BJ (cell line): ENCODE data around the gene GRIN1. TPM values are rescaled to one million over a fixed set of nuclear protein-coding genes. Genes with fewer than 3 reads are reported as not detected.

Experiments
- CTCF ChIA-PET: fragments of 350-600 bp; formaldehyde crosslinking; extraction: SDS; loops from one replicate; lab custom pipeline; 2021; ENCODE audit warnings: antibody characterized with exemption, inconsistent platforms; lab: Yijun Ruan, JAX
- POLR2A ChIA-PET: fragments of 300-600 bp; sonication (Branson Sonifier 250); formaldehyde crosslinking; extraction: SDS; loops from one replicate; lab custom pipeline; 2021; ENCODE audit warnings: antibody characterized with exemption; lab: Charles Lee
- DNase-seq: peaks from one replicate; pipeline ENCODE4 v3.0.0-alpha.2; 2011; ENCODE audit warnings: low read depth
- H3K27me3 ChIP-seq: 2 replicates; pipeline ENCODE4 v1.6.0; 2011; ENCODE audit warnings: low read length; ENCODE audit not compliant: control insufficient read depth, insufficient read depth
- H3K36me3 ChIP-seq: 2 replicates; pipeline ENCODE4 v1.5.1; 2011; ENCODE audit warnings: low read length; ENCODE audit not compliant: control insufficient read depth, insufficient read depth
- H3K4me3 ChIP-seq: 2 replicates; pipeline ENCODE4 v1.5.1; 2011; ENCODE audit warnings: low read depth, mild to moderate bottlenecking, control low read depth, low read length
- CTCF ChIP-seq: IDR thresholded peaks from 2 replicates; pipeline ENCODE4 v1.5.1; 2011; ENCODE audit warnings: low read depth, mild to moderate bottlenecking, control low read depth, inconsistent platforms, low read length, moderate library complexity; ENCODE audit not compliant: insufficient read depth
- polyA plus RNA-seq: library from polyadenylated mRNA; depleted of rRNA; stranded (reverse); fragments of >200 nt; gene quantifications from 2 replicates; pipeline ENCODE4 v1.2.3, GENCODE V29; 2011

Gene GRIN1
- polyA plus RNA-seq, 1 experiment, result 0.10 TPM

- no peak for TF ChIP-seq CTCF
- POLR2A ChIA-PET, result no interaction called here
- Histone ChIP-seq H3K27me3 (0 out of 2 replicates have a peak, but pooled peaks cover 3% of the 10 kb centered on the region), H3K36me3 (no peaks in the 10 kb centered on the region), H3K4me3 (no peak overlapping the region)
- CTCF ChIA-PET, result no interaction called here
- DNase-seq, result no peak
These were observed 9.7 kb downstream of the GRIN1 start for GRCh38 chr9:137148661-137149060.

GRCh38 chr9:137149363-137149762 is 10.4 kb downstream of the GRIN1 start:
- Histone ChIP-seq H3K4me3 (no peak overlapping the region), H3K36me3 (no peaks in the 10 kb centered on the region), H3K27me3 (0 out of 2 replicates have a peak, but pooled peaks cover 3% of the 10 kb centered on the region)
- no peak for DNase-seq
- no peak for TF ChIP-seq CTCF
- POLR2A ChIA-PET, result no interaction called here
- CTCF ChIA-PET, result no interaction called here

GRCh38 chr9:137149942-137150616 is 11.1 kb downstream of the GRIN1 start:
- POLR2A ChIA-PET, result no interaction called here
- H3K27me3 ChIP-seq, result 0 out of 2 replicates have a peak, but pooled peaks cover 3% of the 10 kb centered on the region

GRCh38 chr9:137150617-137151457 is 11.9 kb downstream of the GRIN1 start:
- Histone ChIP-seq H3K4me3 (no peak overlapping the region), H3K27me3 (0 out of 2 replicates have a peak, but pooled peaks cover 3% of the 10 kb centered on the region), H3K36me3 (no peaks in the 10 kb centered on the region)
- DNase-seq, result no peak
- TF ChIP-seq CTCF, result no peak
- POLR2A ChIA-PET, result no interaction called here
- CTCF ChIA-PET, result interaction anchor here (0.7 to 1.0 kb wide), 3 partner anchors 11 to 73 kb away, joined by 3 read pairs; no protein-coding TSS in a partner anchor

More at GRCh38 chr9:137149942-137150616, 11.1 kb downstream of the GRIN1 start:
- no peak for TF ChIP-seq CTCF
- DNase-seq, result no peak
- CTCF ChIA-PET, result interaction anchor here (0.7 kb wide), 2 partner anchors 25 to 73 kb away, joined by 3 read pairs; no protein-coding TSS in a partner anchor
- no peak overlapping the region for H3K4me3 ChIP-seq
- H3K36me3 ChIP-seq, result no peaks in the 10 kb centered on the region

- Histone ChIP-seq H3K4me3 (no peak overlapping the region), H3K27me3 (peaks cover 5% of the 10 kb centered on the region; the same call in 1 of the 2 replicates), H3K36me3 (no peaks in the 10 kb centered on the region)
- CTCF ChIA-PET, result no interaction called here
- no peak for TF ChIP-seq CTCF
- no peak for DNase-seq
- POLR2A ChIA-PET, result no interaction called here
These were observed 14.0 kb downstream of the GRIN1 start for GRCh38 chr9:137152844-137153405.
